ENCODE measurements around the gene TBX3. TPM values are rescaled to one million over a fixed set of nuclear protein-coding genes. Genes with fewer than 3 reads are reported as not detected.

Gene TBX3
- total RNA-seq, 1 donor from 2014 or later: 2.0 TPM

GRCh38 chr12:114682785-114683708, 928 bp downstream of the TBX3 start:
- no peak for TF ChIP-seq CTCF (conservative IDR thresholded peaks at IDR 0.05; ENCODE audit: low read depth, low read length)
- no peak for DNase-seq (ENCODE audit: low read depth)

GRCh38 chr12:114682106-114682784, 1.7 kb downstream of the TBX3 start:
- TF ChIP-seq CTCF (conservative IDR thresholded peaks at IDR 0.05; ENCODE audit: low read depth, low read length): no peak
- DNase-seq (ENCODE audit: low read depth): no peak
- H3K4me3 ChIP-seq (ENCODE audit: low read depth, low read length): peak overlapping the region; percentile 58

More at GRCh38 chr12:114682785-114683708, 928 bp downstream of the TBX3 start:
- peak overlapping the region; percentile 58 for H3K4me3 ChIP-seq (ENCODE audit: low read depth, low read length)

- DNase-seq (ENCODE audit: low read depth): no peak
- no peak for TF ChIP-seq CTCF (conservative IDR thresholded peaks at IDR 0.05; ENCODE audit: low read depth, low read length)
- H3K4me3 ChIP-seq (ENCODE audit: low read depth, low read length): peak overlapping the region; percentile 58
Measured at GRCh38 chr12:114681116-114681871, 2.7 kb downstream of the TBX3 start.

GRCh38 chr12:114680604-114681069, 3.3 kb downstream of the TBX3 start:
- H3K4me3 ChIP-seq (ENCODE audit: low read depth, low read length): no peak overlapping the region
- no peak for TF ChIP-seq CTCF (conservative IDR thresholded peaks at IDR 0.05; ENCODE audit: low read depth, low read length)
- DNase-seq (ENCODE audit: low read depth): no peak

GRCh38 chr12:114679942-114680341, 4.0 kb downstream of the TBX3 start:
- DNase-seq (ENCODE audit: low read depth): no peak
- no peak for TF ChIP-seq CTCF (conservative IDR thresholded peaks at IDR 0.05; ENCODE audit: low read depth, low read length)
- H3K4me3 ChIP-seq (ENCODE audit: low read depth, low read length): no peak overlapping the region

- H3K4me3 ChIP-seq (ENCODE audit: low read depth, low read length): no peak overlapping the region
- no peak for DNase-seq (ENCODE audit: low read depth)
- TF ChIP-seq CTCF (conservative IDR thresholded peaks at IDR 0.05; ENCODE audit: low read depth, low read length): no peak
Measured at GRCh38 chr12:114679452-114679875, 4.5 kb downstream of the TBX3 start.
